HCT116 (cell line): ENCODE results near the gene FTO.

Experiments
- ATF3 ChIP-seq: IDR thresholded peaks from 2 replicates; pipeline ENCODE4 v1.6.1; 2012
- CEBPB ChIP-seq: IDR thresholded peaks from 2 replicates; pipeline ENCODE4 v1.6.1; 2012; ENCODE audit warnings: low read depth
- EGR1 ChIP-seq: IDR thresholded peaks from 2 replicates; pipeline ENCODE4 v1.6.1; 2012; ENCODE audit warnings: low read depth
- EZH2 ChIP-seq: fragments of 200-600 bp; sonication (generic); IDR thresholded peaks from 2 replicates; pipeline ENCODE4 v1.6.1; 2017; ENCODE audit warnings: antibody characterized with exemption, mixed run types
- POLR2A ChIP-seq: IDR thresholded peaks from 2 replicates; pipeline ENCODE4 v1.7.0; 2011; ENCODE audit warnings: borderline replicate concordance; ENCODE audit not compliant: insufficient read depth, insufficient read length; ENCODE audit errors: extremely low read depth
- POLR2AphosphoS5 ChIP-seq: IDR thresholded peaks from 2 replicates; pipeline ENCODE4 v1.6.1; 2011; ENCODE audit warnings: mild to moderate bottlenecking, low read depth, low read length, moderate library complexity
- REST ChIP-seq: IDR thresholded peaks from 2 replicates; pipeline ENCODE4 v1.6.1; 2012; ENCODE audit warnings: low read depth
- SP1 ChIP-seq: IDR thresholded peaks from 2 replicates; pipeline ENCODE4 v1.6.1; 2012; ENCODE audit warnings: low read depth
- YY1 ChIP-seq: IDR thresholded peaks from 2 replicates; pipeline ENCODE4 v1.6.1; 2011; ENCODE audit warnings: low read length, low read depth, moderate library complexity, mild to moderate bottlenecking; ENCODE audit not compliant: insufficient replicate concordance; ENCODE audit errors: extremely low read depth
- ZNF274 ChIP-seq: fragments of 200-500 bp; sonication (Bioruptor generic); IDR thresholded peaks from 2 replicates; pipeline ENCODE4 v1.6.1; 2014; ENCODE audit warnings: mild to moderate bottlenecking, low read depth, low read length, inconsistent platforms
- TF ChIP-seq, protein P1 (sequence below), 3 experiments: fragments of 200-600 bp in 1 of 3; sonication (generic) in 1 of 3; IDR thresholded peaks in 2 of 3; conservative IDR thresholded peaks in 1 of 3; 2 replicates each; pipeline ENCODE4 v1.5.1; 2012 to 2017; ENCODE audit warnings: low read depth in 2 of 3, low read length in 2 of 3, antibody characterized with exemption in 1 of 3, borderline replicate concordance in 1 of 3, control low read depth in 1 of 3, mild to moderate bottlenecking in 1 of 3, mixed read lengths in 1 of 3, mixed run types in 1 of 3, moderate library complexity in 1 of 3; ENCODE audit not compliant: insufficient read depth in 1 of 3
- TF ChIP-seq, protein P2 (sequence below): IDR thresholded peaks from 2 replicates; pipeline ENCODE4 v1.6.1; 2012

GRCh38 chr16:53662072-53662471 lies 41.9 kb upstream of the FTO start:
- TF ChIP-seq POLR2A (no peak), REST (no peak), EZH2 (no peak), CEBPB (no peak), ZNF274 (no peak), SP1 (no peak), YY1 (no peak), ATF3 (no peak), POLR2AphosphoS5 (no peak), EGR1 (no peak)
- TF ChIP-seq, protein P1, sequence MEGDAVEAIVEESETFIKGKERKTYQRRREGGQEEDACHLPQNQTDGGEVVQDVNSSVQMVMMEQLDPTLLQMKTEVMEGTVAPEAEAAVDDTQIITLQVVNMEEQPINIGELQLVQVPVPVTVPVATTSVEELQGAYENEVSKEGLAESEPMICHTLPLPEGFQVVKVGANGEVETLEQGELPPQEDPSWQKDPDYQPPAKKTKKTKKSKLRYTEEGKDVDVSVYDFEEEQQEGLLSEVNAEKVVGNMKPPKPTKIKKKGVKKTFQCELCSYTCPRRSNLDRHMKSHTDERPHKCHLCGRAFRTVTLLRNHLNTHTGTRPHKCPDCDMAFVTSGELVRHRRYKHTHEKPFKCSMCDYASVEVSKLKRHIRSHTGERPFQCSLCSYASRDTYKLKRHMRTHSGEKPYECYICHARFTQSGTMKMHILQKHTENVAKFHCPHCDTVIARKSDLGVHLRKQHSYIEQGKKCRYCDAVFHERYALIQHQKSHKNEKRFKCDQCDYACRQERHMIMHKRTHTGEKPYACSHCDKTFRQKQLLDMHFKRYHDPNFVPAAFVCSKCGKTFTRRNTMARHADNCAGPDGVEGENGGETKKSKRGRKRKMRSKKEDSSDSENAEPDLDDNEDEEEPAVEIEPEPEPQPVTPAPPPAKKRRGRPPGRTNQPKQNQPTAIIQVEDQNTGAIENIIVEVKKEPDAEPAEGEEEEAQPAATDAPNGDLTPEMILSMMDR (IDR thresholded peaks at IDR 0.05 in 2 of 3, conservative IDR thresholded peaks at IDR 0.05 in 1 of 3; ENCODE audit: borderline replicate concordance in 1 of 3, insufficient read depth in 1 of 3, low read depth in 2 of 3, low read length in 2 of 3), result no peak
- TF ChIP-seq, protein P2, sequence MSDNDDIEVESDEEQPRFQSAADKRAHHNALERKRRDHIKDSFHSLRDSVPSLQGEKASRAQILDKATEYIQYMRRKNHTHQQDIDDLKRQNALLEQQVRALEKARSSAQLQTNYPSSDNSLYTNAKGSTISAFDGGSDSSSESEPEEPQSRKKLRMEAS, result no peak
